Breast epithelium (tissue), 3 donors: ENCODE results near the gene BRD1.

ENCODE experiments used
- POLR2A ChIP-seq: fragments of 450-650 bp; IDR thresholded peaks from one replicate; pipeline ENCODE4 v1.6.1; 2016; ENCODE audit warnings: antibody characterized with exemption, mild to moderate bottlenecking, moderate library complexity
- POLR2AphosphoS5 ChIP-seq, 3 donors: sonication (generic); formaldehyde crosslinking; IDR thresholded peaks; one replicate each; pipeline ENCODE4 v1.6.1; 2017; ENCODE audit warnings: antibody characterized with exemption in 3 of 3

DNA sequence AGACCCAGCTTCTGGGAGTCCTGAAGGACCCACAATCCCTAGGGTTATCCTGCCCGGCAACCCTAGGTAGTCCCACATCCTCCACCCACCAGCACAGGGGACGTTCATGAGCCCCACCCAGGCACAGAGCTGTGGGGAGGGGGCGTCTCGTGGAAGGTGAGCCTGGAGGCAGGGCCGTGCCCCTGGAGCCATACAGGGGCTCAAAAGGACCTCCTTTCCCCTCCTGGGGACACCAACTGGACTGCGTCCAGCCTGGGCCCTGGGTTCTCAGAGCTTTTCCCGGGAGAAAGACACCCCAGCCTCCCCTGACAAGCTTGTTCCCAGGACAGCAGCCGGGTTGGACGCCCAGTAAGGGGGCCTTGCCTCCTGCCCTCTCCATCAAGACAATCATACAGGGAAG lies 78.4 kb downstream of the BRD1 start:
- TF ChIP-seq POLR2A: no peak
- no peak for TF ChIP-seq POLR2AphosphoS5 (IDR thresholded peaks at IDR 0.05)
